Mesenchymal stem cell (in vitro differentiated cells and primary cell): ENCODE measurements around the gene RYR2.

Experiments
- DNase-seq: peaks from one replicate; pipeline ENCODE4 v3.0.0-alpha.2; 2013
- H2AFZ ChIP-seq: one replicate; pipeline ENCODE4 v1.6.1; 2013; ENCODE audit warnings: low read depth, mild to moderate bottlenecking, control low read depth, inconsistent platforms, low read length, moderate library complexity
- H2AK5ac ChIP-seq: 2 replicates; pipeline ENCODE4 v1.6.1; 2013; ENCODE audit warnings: low read length, moderate library complexity, mild to moderate bottlenecking, inconsistent platforms; ENCODE audit not compliant: severe bottlenecking
- H2BK120ac ChIP-seq: one replicate; pipeline ENCODE4 v1.6.1; 2013; ENCODE audit warnings: low read depth, mild to moderate bottlenecking, inconsistent platforms, low read length, moderate library complexity
- H2BK12ac ChIP-seq, 2 experiments: one replicate each; pipeline ENCODE4 v1.6.1; 2013; ENCODE audit warnings: inconsistent platforms in 2 of 2, low read length in 2 of 2, mild to moderate bottlenecking in 2 of 2, moderate library complexity in 2 of 2, control low read depth in 1 of 2
- H2BK15ac ChIP-seq: one replicate; pipeline ENCODE4 v1.6.1; 2013; ENCODE audit warnings: mild to moderate bottlenecking, low read depth, inconsistent platforms; ENCODE audit not compliant: poor library complexity, severe bottlenecking
- H2BK5ac ChIP-seq: 2 replicates; pipeline ENCODE4 v1.6.1; 2013; ENCODE audit warnings: low read depth, mild to moderate bottlenecking, low read length, control low read depth, inconsistent platforms; ENCODE audit not compliant: poor library complexity, severe bottlenecking
- H3K14ac ChIP-seq, 2 experiments: one replicate each; pipeline ENCODE4 v1.6.1; 2013; ENCODE audit warnings: inconsistent platforms in 2 of 2, low read length in 2 of 2, control low read depth in 1 of 2, mild to moderate bottlenecking in 1 of 2, moderate library complexity in 1 of 2
- H3K18ac ChIP-seq, 2 experiments: one replicate each; pipeline ENCODE4 v1.6.1; 2013; ENCODE audit warnings: inconsistent platforms in 2 of 2, low read length in 2 of 2, control low read depth in 1 of 2, low read depth in 1 of 2, mild to moderate bottlenecking in 1 of 2
- H3K23ac ChIP-seq, 2 experiments: one replicate each; pipeline ENCODE4 v1.6.1; 2013; ENCODE audit warnings: inconsistent platforms in 2 of 2, low read length in 2 of 2, mild to moderate bottlenecking in 2 of 2, moderate library complexity in 2 of 2, control low read depth in 1 of 2
- H3K27ac ChIP-seq: 2 replicates; pipeline ENCODE4 v1.5.1; 2013; ENCODE audit warnings: mild to moderate bottlenecking, moderate library complexity, low read length, control low read depth, inconsistent platforms; ENCODE audit not compliant: poor library complexity, severe bottlenecking
- H3K27me3 ChIP-seq, 2 experiments: 2 replicates each; pipeline versions ENCODE4 v1.6.1 to v1.7.0; 2013; ENCODE audit warnings: low read length in 2 of 2, mild to moderate bottlenecking in 2 of 2, moderate library complexity in 2 of 2, control low read depth in 1 of 2, inconsistent platforms in 1 of 2; ENCODE audit not compliant: control insufficient read depth in 1 of 2, insufficient read depth in 1 of 2
- H3K36me3 ChIP-seq, 2 experiments: 2 replicates each; pipeline versions ENCODE4 v1.6.1 to v1.7.0; 2013; ENCODE audit warnings: low read length in 2 of 2, control low read depth in 1 of 2, inconsistent platforms in 1 of 2, low read depth in 1 of 2, mild to moderate bottlenecking in 1 of 2; ENCODE audit not compliant: insufficient read depth in 2 of 2, control insufficient read depth in 1 of 2
- H3K4ac ChIP-seq, 2 experiments: one replicate each; pipeline ENCODE4 v1.6.1; 2013; ENCODE audit warnings: inconsistent platforms in 2 of 2, low read length in 2 of 2, mild to moderate bottlenecking in 2 of 2, moderate library complexity in 2 of 2, control low read depth in 1 of 2, low read depth in 1 of 2
- H3K4me1 ChIP-seq: 2 replicates; pipeline ENCODE4 v1.6.1; 2013; ENCODE audit warnings: low read depth, low read length, control low read depth; ENCODE audit not compliant: control insufficient read depth, insufficient read depth
- H3K4me2 ChIP-seq: 2 replicates; pipeline ENCODE4 v1.6.1; 2013; ENCODE audit warnings: low read length, mild to moderate bottlenecking, inconsistent platforms; ENCODE audit not compliant: poor library complexity, severe bottlenecking
- H3K4me3 ChIP-seq, 2 experiments: 2 replicates each; pipeline versions ENCODE4 v1.5.1 to v1.7.0; 2013; ENCODE audit warnings: low read length in 2 of 2, mild to moderate bottlenecking in 2 of 2, control low read depth in 1 of 2, low read depth in 1 of 2; ENCODE audit not compliant: insufficient read depth in 1 of 2
- H3K79me1 ChIP-seq: replicated peaks from 2 replicates; pipeline ENCODE4 v1.6.1; 2013; ENCODE audit warnings: mild to moderate bottlenecking, control low read depth, low read length, inconsistent platforms; ENCODE audit not compliant: poor library complexity, severe bottlenecking
- H3K9ac ChIP-seq: 2 replicates; pipeline ENCODE4 v1.7.0; 2013; ENCODE audit warnings: mild to moderate bottlenecking, low read length, moderate library complexity
- H3K9me3 ChIP-seq: 2 replicates; pipeline ENCODE4 v1.7.0; 2013; ENCODE audit warnings: mild to moderate bottlenecking, low read length; ENCODE audit not compliant: control insufficient read depth
- H4K8ac ChIP-seq: one replicate; pipeline ENCODE4 v1.6.1; 2013; ENCODE audit warnings: inconsistent platforms, mild to moderate bottlenecking, low read length, moderate library complexity
- H4K91ac ChIP-seq: one replicate; pipeline ENCODE4 v1.6.1; 2013; ENCODE audit warnings: mild to moderate bottlenecking, low read length, inconsistent platforms
- WGBS: methylation state at CpG from one replicate; pipeline ENCODE4 v1.1.7; 2013; ENCODE audit warnings: mixed read lengths; 5-methylcytosine and 5-hydroxymethylcytosine counted together

RYR2 gene

DNA sequence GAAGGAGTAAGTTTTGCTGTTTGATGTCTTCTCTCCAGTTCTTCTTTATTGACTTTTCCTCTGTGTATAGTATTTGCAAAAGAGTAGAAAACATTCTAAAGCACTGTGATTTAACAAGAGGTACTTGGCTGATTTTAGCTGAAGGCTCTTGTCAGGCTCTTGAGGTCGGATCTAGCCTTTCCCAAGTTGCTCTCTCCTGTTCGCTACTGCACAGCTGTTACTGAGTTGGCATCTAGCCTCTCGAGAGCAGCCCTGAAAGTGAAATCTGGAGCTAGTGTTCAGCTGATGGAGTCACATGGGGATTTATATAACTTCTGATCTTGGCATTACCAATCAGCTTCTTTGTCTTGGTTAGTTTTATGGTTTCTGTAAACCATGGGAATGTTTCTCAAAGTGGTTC, 193.1 kb downstream of the RYR2 start:
- no peak overlapping the region for H3K27ac ChIP-seq
- no peak overlapping the region for H2BK12ac ChIP-seq
- H3K9ac ChIP-seq: no peak overlapping the region
- H2BK15ac ChIP-seq: no peak overlapping the region
- H2BK5ac ChIP-seq: no peak overlapping the region
- no peak overlapping the region for H3K14ac ChIP-seq
- no peak overlapping the region for H4K8ac ChIP-seq
- WGBS: 57% methylated on average over 3 of the region's 3 CpGs
- no peaks in the 10 kb centered on the region for H3K4me1 ChIP-seq
- no peak for DNase-seq
- no peak overlapping the region for H3K4ac ChIP-seq
- no peaks in the 10 kb centered on the region for H3K79me1 ChIP-seq
- H3K23ac ChIP-seq: no peak overlapping the region
- H2AK5ac ChIP-seq: no peak overlapping the region
- H4K91ac ChIP-seq: no peak overlapping the region
- no peak overlapping the region for H3K4me3 ChIP-seq
- no peak overlapping the region for H3K18ac ChIP-seq
- H3K36me3 ChIP-seq: no peaks in the 10 kb centered on the region
- no peaks in the 10 kb centered on the region for H3K27me3 ChIP-seq
- H2AFZ ChIP-seq: no peak overlapping the region
- no peak overlapping the region for H3K4me2 ChIP-seq
- H2BK120ac ChIP-seq: no peak overlapping the region
- no peaks in the 10 kb centered on the region for H3K9me3 ChIP-seq

DNA sequence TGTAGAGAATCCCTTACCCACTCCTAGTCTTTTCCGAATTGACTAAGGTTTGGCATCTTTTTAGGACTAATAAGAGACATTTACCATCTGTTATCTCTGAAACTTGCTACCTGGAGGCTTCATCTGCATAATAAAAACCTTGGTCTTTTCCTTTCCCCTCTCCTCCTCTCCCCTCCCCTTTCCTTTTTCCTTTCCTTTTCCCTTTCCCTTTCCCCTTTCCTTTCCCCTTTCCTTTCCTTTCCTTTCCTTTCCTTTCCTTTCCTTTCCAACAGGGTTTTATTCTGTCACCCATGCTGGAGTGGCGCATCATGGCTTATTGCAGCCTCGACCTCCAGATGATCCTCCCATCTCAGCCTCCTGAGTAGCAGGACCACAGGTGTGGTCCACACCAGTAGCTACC, 195.7 kb downstream of the RYR2 start:
- 56% methylated on average over 3 of the region's 3 CpGs for WGBS

DNA sequence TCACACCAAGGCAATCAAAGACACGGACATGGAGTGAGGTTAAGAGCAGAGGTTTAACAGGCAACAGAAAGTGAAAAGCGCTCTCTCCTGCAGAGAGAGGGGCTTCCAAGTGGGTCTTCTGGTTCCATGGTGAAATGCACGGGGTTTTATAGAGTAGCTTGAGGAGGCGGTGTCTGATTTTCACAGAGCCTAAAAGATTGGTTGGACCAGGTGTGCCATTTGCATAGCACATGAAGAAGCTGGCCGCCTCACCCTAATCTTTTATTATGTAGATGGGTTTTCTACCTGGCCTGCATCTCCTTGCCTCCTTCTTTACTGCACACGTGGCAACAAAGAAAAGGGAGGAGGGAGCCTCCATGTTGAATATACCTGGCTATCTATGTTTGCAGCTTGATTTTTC, 197.3 kb downstream of the RYR2 start:
- H4K8ac ChIP-seq: no peak overlapping the region
- H2BK12ac ChIP-seq: no peak overlapping the region
- H2AK5ac ChIP-seq: no peak overlapping the region
- H3K18ac ChIP-seq: no peak overlapping the region
- no peak overlapping the region for H2BK5ac ChIP-seq
- no peaks in the 10 kb centered on the region for H3K27me3 ChIP-seq
- no peaks in the 10 kb centered on the region for H3K9me3 ChIP-seq
- no peak overlapping the region for H3K4me3 ChIP-seq
- no peak overlapping the region for H2BK15ac ChIP-seq
- H3K4me2 ChIP-seq: no peak overlapping the region
- no peak overlapping the region for H3K4ac ChIP-seq
- no peak overlapping the region for H4K91ac ChIP-seq
- H3K27ac ChIP-seq: no peak overlapping the region
- no peak overlapping the region for H2AFZ ChIP-seq
- 77% methylated on average over 4 of the region's 6 CpGs for WGBS
- no peak overlapping the region for H3K9ac ChIP-seq
- H3K14ac ChIP-seq: no peak overlapping the region
- H3K79me1 ChIP-seq: no peaks in the 10 kb centered on the region
- H3K36me3 ChIP-seq: no peaks in the 10 kb centered on the region
- no peak overlapping the region for H2BK120ac ChIP-seq
- DNase-seq: no peak
- no peaks in the 10 kb centered on the region for H3K4me1 ChIP-seq
- no peak overlapping the region for H3K23ac ChIP-seq

More for the DNA sequence above, 195.7 kb downstream of the RYR2 start:
- Histone ChIP-seq H3K36me3 (no peaks in the 10 kb centered on the region), H3K9ac (no peak overlapping the region), H4K8ac (no peak overlapping the region), H3K4me3 (no peak overlapping the region), H3K18ac (no peak overlapping the region), H3K79me1 (no peaks in the 10 kb centered on the region), H3K27me3 (no peaks in the 10 kb centered on the region), H2BK120ac (no peak overlapping the region), H3K9me3 (no peaks in the 10 kb centered on the region), H2BK15ac (no peak overlapping the region), H2AFZ (no peak overlapping the region), H2BK12ac (no peak overlapping the region), H3K4me2 (no peak overlapping the region), H3K23ac (no peak overlapping the region), H4K91ac (no peak overlapping the region), H3K4me1 (no peaks in the 10 kb centered on the region), H3K4ac (no peak overlapping the region), H3K27ac (no peak overlapping the region), H2AK5ac (no peak overlapping the region), H3K14ac (no peak overlapping the region), H2BK5ac (no peak overlapping the region)
- DNase-seq: no peak

DNA sequence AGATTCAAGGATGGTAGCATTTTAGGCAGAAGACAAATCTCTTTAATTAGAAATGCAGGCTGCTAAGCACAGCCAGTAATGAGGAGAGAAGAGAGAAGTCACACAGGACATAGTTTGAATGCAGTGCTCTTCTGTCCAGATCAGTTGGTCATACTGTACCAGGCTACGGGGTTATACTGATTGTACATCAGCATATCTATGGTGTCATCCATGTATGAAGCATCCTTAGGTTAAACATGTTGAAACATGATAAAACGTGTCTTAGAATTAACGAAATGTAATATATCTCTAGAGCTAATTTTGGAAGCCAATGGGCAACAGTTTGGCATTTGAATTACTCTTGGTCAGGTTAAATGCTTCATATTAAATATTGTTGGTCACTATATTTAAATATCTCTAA, 199.1 kb downstream of the RYR2 start:
- no peaks in the 10 kb centered on the region for H3K79me1 ChIP-seq

More for the DNA sequence above, 199.1 kb downstream of the RYR2 start:
- Histone ChIP-seq H3K27me3 (no peaks in the 10 kb centered on the region), H3K9me3 (no peaks in the 10 kb centered on the region), H3K4me3 (no peak overlapping the region), H2BK12ac (no peak overlapping the region), H2BK15ac (no peak overlapping the region), H4K8ac (no peak overlapping the region), H3K9ac (no peak overlapping the region), H3K14ac (no peak overlapping the region), H3K4me2 (no peak overlapping the region), H2AK5ac (no peak overlapping the region), H2BK120ac (no peak overlapping the region), H3K4me1 (no peaks in the 10 kb centered on the region), H3K18ac (no peak overlapping the region), H4K91ac (no peak overlapping the region), H2AFZ (no peak overlapping the region), H3K36me3 (no peaks in the 10 kb centered on the region), H3K27ac (no peak overlapping the region), H2BK5ac (no peak overlapping the region), H3K4ac (no peak overlapping the region), H3K23ac (no peak overlapping the region)
- WGBS: 61% methylated on average over 2 of the region's 3 CpGs
- DNase-seq: no peak
